GM12801 (cell line): Measurements from ENCODE around the gene POLN.

ENCODE experiments used
- CTCF ChIP-seq: IDR thresholded peaks from one replicate; pipeline ENCODE4 v1.5.1; 2011; ENCODE audit warnings: control low read depth; ENCODE audit not compliant: insufficient read length; ENCODE audit errors: extremely low read depth

Gene POLN

GRCh38 chr4:2042947-2043395 is 198.9 kb downstream of the POLN start:
- TF ChIP-seq CTCF: no peak

DNA sequence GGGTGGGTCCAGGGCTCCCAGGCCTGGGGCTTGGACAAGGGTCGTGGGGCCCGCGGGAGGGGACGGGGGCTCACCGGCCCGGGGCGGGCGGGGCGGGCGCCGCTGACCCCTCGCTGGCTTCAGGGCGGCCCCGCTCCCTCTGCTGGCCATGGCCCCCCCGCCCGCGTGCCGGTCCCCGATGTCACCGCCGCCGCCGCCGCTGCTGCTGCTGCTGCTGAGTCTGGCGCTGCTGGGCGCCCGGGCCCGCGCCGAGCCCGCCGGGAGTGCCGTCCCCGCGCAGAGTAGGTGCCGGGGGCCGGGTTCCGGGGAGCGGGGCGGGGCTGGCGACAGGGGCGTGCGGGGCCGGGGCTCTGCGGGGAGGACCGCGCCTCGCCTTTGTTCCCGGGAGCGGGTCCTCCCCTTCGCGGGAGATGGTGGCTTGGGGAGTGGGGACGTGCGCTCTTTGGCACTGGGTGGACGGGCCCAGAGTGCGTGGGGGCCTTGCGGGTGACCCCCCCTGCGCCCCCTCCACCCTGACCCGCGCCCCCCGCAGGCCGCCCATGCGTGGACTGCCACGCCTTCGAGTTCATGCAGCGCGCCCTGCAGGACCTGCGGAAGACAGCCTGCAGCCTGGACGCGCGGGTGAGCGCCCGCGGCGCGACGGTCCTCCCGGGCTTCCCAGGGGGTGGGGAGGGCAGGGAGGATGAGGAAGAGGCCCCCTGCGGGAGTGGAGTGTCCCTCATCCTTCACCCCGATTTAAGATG is 199.5 kb downstream of the POLN start:
- no peak for TF ChIP-seq CTCF

GRCh38 chr4:2041239-2042130 is 200.4 kb downstream of the POLN start:
- TF ChIP-seq CTCF: no peak

DNA sequence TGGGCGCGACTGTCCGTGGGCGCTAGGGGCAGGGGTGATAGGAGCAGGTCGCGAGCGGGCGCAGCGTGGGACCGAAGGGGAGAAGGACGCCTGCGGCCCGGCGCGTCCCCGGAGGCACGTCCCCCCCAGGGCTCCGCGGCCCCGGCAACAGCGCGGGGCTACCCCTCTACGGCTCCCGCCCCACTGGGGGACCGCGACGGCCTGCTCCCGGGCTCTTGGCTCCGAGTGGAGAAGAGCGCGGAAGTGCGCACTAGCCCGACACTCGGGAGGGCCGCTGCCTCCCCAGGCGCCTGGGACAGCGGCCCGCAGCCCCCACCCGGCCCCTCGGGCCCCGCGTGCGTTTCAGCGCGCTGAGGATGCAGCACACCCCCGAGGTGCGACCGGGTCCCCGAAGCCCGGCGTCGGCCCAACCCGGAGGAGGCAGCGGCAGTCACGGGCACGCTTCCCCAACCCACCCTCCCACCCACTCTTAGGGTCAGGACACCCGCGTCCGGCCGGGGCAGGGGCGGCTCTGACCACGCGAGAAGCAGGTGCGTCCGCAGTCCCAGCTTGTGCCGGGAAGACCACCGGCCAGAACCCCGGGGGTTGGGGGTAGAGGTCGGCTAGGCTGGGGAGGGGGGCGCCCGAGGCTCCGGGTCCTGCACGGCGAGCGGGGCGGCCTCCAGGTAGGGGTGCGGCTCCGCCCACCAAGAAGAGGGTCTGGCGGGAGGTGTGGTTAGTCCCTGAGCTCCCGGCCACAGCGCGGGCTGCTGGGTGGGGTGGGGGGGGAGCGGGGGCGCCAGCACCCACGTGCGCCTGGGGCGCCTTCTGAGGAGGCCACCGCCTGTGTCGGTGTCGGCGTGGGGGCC is 201.3 kb downstream of the POLN start:
- no peak for TF ChIP-seq CTCF

- TF ChIP-seq CTCF: no peak
Observed at GRCh38 chr4:2036866-2037265, 205.1 kb downstream of the POLN start.

DNA sequence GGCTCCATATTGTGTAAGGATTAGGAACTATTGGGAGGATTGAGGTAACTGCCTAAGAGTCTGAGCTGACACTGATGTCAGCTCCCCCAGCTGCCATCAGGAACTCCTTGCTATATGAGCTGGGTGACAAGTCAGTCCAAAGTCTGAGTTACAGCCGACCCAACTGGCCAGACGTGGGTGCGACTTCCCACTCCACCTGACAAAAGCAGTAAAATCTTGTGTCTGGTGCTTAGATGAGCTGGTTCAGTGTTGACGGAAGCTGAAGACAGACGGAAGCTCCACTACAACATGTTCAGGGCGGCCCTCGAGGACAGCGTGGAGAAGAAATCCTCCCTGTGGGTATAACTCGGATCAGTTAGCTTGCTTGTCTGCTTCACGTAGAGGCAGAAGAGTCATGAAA is 205.6 kb downstream of the POLN start:
- TF ChIP-seq CTCF: no peak

- TF ChIP-seq CTCF: no peak
Observed at GRCh38 chr4:2025817-2026216, 216.1 kb downstream of the POLN start.
